HCT116 (cell line): ENCODE results near the gene OR6X1. TPM values are rescaled to one million over a fixed set of nuclear protein-coding genes. Genes with fewer than 3 reads are reported as not detected.
"Not testable (repeated sequence)": the region's sequence is repeated elsewhere in the genome, so short reads cannot be mapped to it uniquely, and the experiment has no call there.

Experiments used
- ATAC-seq: fragments of 200-7000 bp; cut with Tn5 transposase; 2 replicates; pipeline ENCODE4 v1.9.1; 2020; ENCODE audit warnings: mild to moderate bottlenecking, moderate library complexity
- BruUV-seq: library from RNA; stranded (reverse); fragments of 400-500 nt; replicated peaks from 2 replicates; lab custom pipeline; 2021; lab: Mats Ljungman, UMichigan
- CTCF ChIA-PET: fragments of 300-600 bp; sonication (Branson Sonifier 250); formaldehyde crosslinking; loops from one replicate; lab custom pipeline; 2021; ENCODE audit warnings: antibody characterized with exemption; lab: Charles Lee
- POLR2A ChIA-PET: fragments of 300-600, 350-600 bp; sonication (Branson Sonifier 250); formaldehyde crosslinking; loops from one replicate; lab custom pipeline; 2021; ENCODE audit warnings: antibody characterized with exemption; lab: Charles Lee
- RAD21 ChIA-PET, 2 experiments: fragments of 300-600 bp; sonication (Branson Sonifier 250); formaldehyde crosslinking; loops; one replicate each; lab custom pipeline; 2023; ENCODE audit warnings: low total read pairs in 2 of 2; ENCODE audit not compliant: uncharacterized antibody in 2 of 2, unreplicated experiment in 2 of 2, low non-redundant PET in 1 of 2; lab: Charles Lee
- DNase-seq: peaks from one replicate; pipeline ENCODE4 v3.0.0-alpha.2; 2010; ENCODE audit warnings: low read depth, low spot score
- H2AFZ ChIP-seq: fragments of 200-600 bp; shearing (Covaris generic), sonication (generic); 2 replicates; pipeline ENCODE4 v1.6.1; 2017; ENCODE audit warnings: low read depth, mixed run types, mixed read lengths, antibody characterized with exemption, low read length; ENCODE audit not compliant: poor library complexity, severe bottlenecking
- H3K27ac ChIP-seq: 2 replicates; pipeline ENCODE4 v1.5.1; 2012; ENCODE audit warnings: low read depth, low read length
- H3K27me3 ChIP-seq: fragments of 200-600 bp; sonication (generic); 2 replicates; pipeline ENCODE4 v1.6.1; 2016; ENCODE audit warnings: mixed run types, low read length, mixed read lengths; ENCODE audit not compliant: insufficient read depth
- H3K36me3 ChIP-seq, 2 experiments: fragments of 200-500 bp in 1 of 2; fragments of 200-600 bp in 1 of 2; sonication (Bioruptor generic) in 1 of 2; sonication (generic) in 1 of 2; 2 replicates each; pipeline versions ENCODE4 v1.5.1 to v1.6.1; 2014 to 2016; ENCODE audit warnings: low read length in 2 of 2, inconsistent platforms in 1 of 2, mixed read lengths in 1 of 2, mixed run types in 1 of 2; ENCODE audit not compliant: insufficient read depth in 2 of 2, control insufficient read depth in 1 of 2
- H3K4me1 ChIP-seq, 2 experiments: fragments of 200-600 bp in 1 of 2; sonication (generic) in 1 of 2; 2 replicates each; pipeline versions ENCODE4 v1.5.1 to v1.6.1; 2012 to 2017; ENCODE audit warnings: low read length in 2 of 2, inconsistent platforms in 1 of 2, mild to moderate bottlenecking in 1 of 2, mixed read lengths in 1 of 2, mixed run types in 1 of 2, moderate library complexity in 1 of 2; ENCODE audit not compliant: insufficient read depth in 2 of 2, control insufficient read depth in 1 of 2
- H3K4me2 ChIP-seq: fragments of 200-600 bp; sonication (generic); 2 replicates; pipeline ENCODE4 v1.6.1; 2017; ENCODE audit warnings: mixed run types, low read length, mixed read lengths
- H3K4me3 ChIP-seq, 2 experiments: fragments of 200-600 bp in 1 of 2; sonication (generic) in 1 of 2; replicated peaks in 1 of 2; 2 replicates each; pipeline ENCODE4 v1.5.1; 2011 to 2016; ENCODE audit warnings: low read length in 2 of 2, control low read depth in 1 of 2, low read depth in 1 of 2, mild to moderate bottlenecking in 1 of 2, mixed read lengths in 1 of 2, mixed run types in 1 of 2
- H3K79me2 ChIP-seq: fragments of 200-600 bp; sonication (generic); 2 replicates; pipeline ENCODE4 v1.6.1; 2017; ENCODE audit warnings: mild to moderate bottlenecking, mixed run types, low read length, moderate library complexity, mixed read lengths; ENCODE audit not compliant: insufficient read depth
- H3K9ac ChIP-seq: fragments of 200-600 bp; sonication (generic); 2 replicates; pipeline ENCODE4 v1.6.1; 2016; ENCODE audit warnings: low read length, mixed read lengths
- H3K9me2 ChIP-seq: fragments of 200-600 bp; sonication (generic), shearing (Covaris generic); 2 replicates; pipeline ENCODE4 v1.6.1; 2017; ENCODE audit warnings: mixed run types, mild to moderate bottlenecking, moderate library complexity; ENCODE audit not compliant: insufficient read depth
- H3K9me3 ChIP-seq, 2 experiments: fragments of 200-500 bp in 1 of 2; fragments of 200-600 bp in 1 of 2; sonication (Bioruptor generic) in 1 of 2; sonication (generic) in 1 of 2; 2 replicates each; pipeline ENCODE4 v1.6.1; 2014 to 2017; ENCODE audit warnings: low read length in 2 of 2, mixed read lengths in 2 of 2, inconsistent platforms in 1 of 2, low read depth in 1 of 2, mild to moderate bottlenecking in 1 of 2, mixed run types in 1 of 2, moderate library complexity in 1 of 2; ENCODE audit not compliant: control insufficient read depth in 1 of 2, insufficient read depth in 1 of 2
- H4K20me1 ChIP-seq: fragments of 200-600 bp; sonication (generic), shearing (Covaris generic); 2 replicates; pipeline ENCODE4 v1.6.1; 2017; ENCODE audit warnings: mixed run types, mild to moderate bottlenecking, moderate library complexity; ENCODE audit not compliant: insufficient read depth
- ATF3 ChIP-seq: IDR thresholded peaks from 2 replicates; pipeline ENCODE4 v1.6.1; 2012
- CBX3 ChIP-seq: IDR thresholded peaks from 2 replicates; pipeline ENCODE4 v1.6.1; 2012; ENCODE audit warnings: low read depth
- CTCF ChIP-seq, 3 experiments: fragments of 200-600 bp in 1 of 3; sonication (generic) in 1 of 3; IDR thresholded peaks in 2 of 3; conservative IDR thresholded peaks in 1 of 3; 2 replicates each; pipeline ENCODE4 v1.5.1; 2012 to 2017; ENCODE audit warnings: low read depth in 2 of 3, low read length in 2 of 3, antibody characterized with exemption in 1 of 3, borderline replicate concordance in 1 of 3, control low read depth in 1 of 3, mild to moderate bottlenecking in 1 of 3, mixed read lengths in 1 of 3, mixed run types in 1 of 3, moderate library complexity in 1 of 3; ENCODE audit not compliant: insufficient read depth in 1 of 3
- ELF1 ChIP-seq: IDR thresholded peaks from 2 replicates; pipeline ENCODE4 v1.6.1; 2012; ENCODE audit warnings: low read depth, borderline replicate concordance
- EZH2phosphoT487 ChIP-seq: fragments of 200-600 bp; IDR thresholded peaks from 2 replicates; pipeline ENCODE4 v1.6.1; 2018; ENCODE audit warnings: antibody characterized with exemption, borderline replicate concordance
- FOSL1 ChIP-seq: IDR thresholded peaks from 2 replicates; pipeline ENCODE4 v1.6.1; 2012; ENCODE audit warnings: low read depth
- JUND ChIP-seq: IDR thresholded peaks from 2 replicates; pipeline ENCODE4 v1.6.1; 2012
- MAX ChIP-seq: IDR thresholded peaks from 2 replicates; pipeline ENCODE4 v1.6.1; 2012
- POLR2A ChIP-seq: IDR thresholded peaks from 2 replicates; pipeline ENCODE4 v1.7.0; 2011; ENCODE audit warnings: borderline replicate concordance; ENCODE audit not compliant: insufficient read depth, insufficient read length; ENCODE audit errors: extremely low read depth
- POLR2AphosphoS5 ChIP-seq: IDR thresholded peaks from 2 replicates; pipeline ENCODE4 v1.6.1; 2011; ENCODE audit warnings: mild to moderate bottlenecking, low read depth, low read length, moderate library complexity
- SIN3A ChIP-seq: IDR thresholded peaks from 2 replicates; pipeline ENCODE4 v1.6.1; 2012; ENCODE audit warnings: low read depth
- SP1 ChIP-seq: IDR thresholded peaks from 2 replicates; pipeline ENCODE4 v1.6.1; 2012; ENCODE audit warnings: low read depth
- YY1 ChIP-seq: IDR thresholded peaks from 2 replicates; pipeline ENCODE4 v1.6.1; 2011; ENCODE audit warnings: low read length, low read depth, moderate library complexity, mild to moderate bottlenecking; ENCODE audit not compliant: insufficient replicate concordance; ENCODE audit errors: extremely low read depth
- ZBTB33 ChIP-seq: IDR thresholded peaks from 2 replicates; pipeline ENCODE4 v1.6.1; 2011; ENCODE audit warnings: mild to moderate bottlenecking, low read length, moderate library complexity; ENCODE audit not compliant: insufficient replicate concordance; ENCODE audit errors: extremely low read depth
- ZFX ChIP-seq: fragments of 450-650 bp; IDR thresholded peaks from 2 replicates; pipeline ENCODE4 v1.6.1; 2017
- intact Hi-C: fragments of 100-400 bp; cut with micrococcal nuclease; formaldehyde crosslinking; loops from 2 replicates; pipeline ENCODE4 v1.10.0; 2022
- total RNA-seq: library from RNA; stranded (reverse); gene quantifications from one replicate; pipeline ENCODE4 v1.2.1, GENCODE V29; 2021; ENCODE audit not compliant: unreplicated experiment

OR6X1 gene
- total RNA-seq, 1 experiment from 2014 or later = not detected

GRCh38 chr11:123751781-123752180 is 2.5 kb downstream of the OR6X1 start:
- no peak overlapping the region for H3K27ac ChIP-seq
- no peak for ATAC-seq
- no peak overlapping the region for H3K4me2 ChIP-seq
- ChIA-PET POLR2A (no interaction called here), RAD21 (no interaction called here)
- no peaks in the 10 kb centered on the region for H3K9me3 ChIP-seq
- no peak overlapping the region for H3K4me3 ChIP-seq
- no peaks in the 10 kb centered on the region for H3K4me1 ChIP-seq
- H3K79me2 ChIP-seq = no peaks in the 10 kb centered on the region
- H2AFZ ChIP-seq = no peak overlapping the region
- no peak for DNase-seq
- no peaks in the 10 kb centered on the region for H3K9me2 ChIP-seq
- H4K20me1 ChIP-seq = no peaks in the 10 kb centered on the region
- H3K27me3 ChIP-seq = peaks cover 54% of the 10 kb centered on the region
- TF ChIP-seq ZBTB33 = no peak
- TF ChIP-seq EZH2phosphoT487 = no peak
- TF ChIP-seq ATF3 = no peak
- TF ChIP-seq POLR2AphosphoS5 = no peak
- no peak for TF ChIP-seq SP1
- TF ChIP-seq CTCF (IDR thresholded peaks at IDR 0.05 in 2 of 3, conservative IDR thresholded peaks at IDR 0.05 in 1 of 3; ENCODE audit: borderline replicate concordance in 1 of 3, insufficient read depth in 1 of 3, low read depth in 2 of 3, low read length in 2 of 3) = no peak
- TF ChIP-seq CBX3 = no peak
- TF ChIP-seq MAX = no peak
- TF ChIP-seq JUND = no peak
- TF ChIP-seq POLR2A = no peak
- no peak for TF ChIP-seq SIN3A
- TF ChIP-seq FOSL1 = no peak
- no peak for TF ChIP-seq ZFX
- TF ChIP-seq ELF1 = no peak
- no peak for TF ChIP-seq YY1
- TF ChIP-seq, all 23 proteins: peak for 0
- Histone ChIP-seq H3K9ac (no peak overlapping the region), H3K36me3 (no peaks in the 10 kb centered on the region)
- no TSS peak for BruUV-seq
- intact Hi-C loops = no loop called here
- CTCF ChIA-PET = no interaction called here

GRCh38 chr11:123748349-123748748 is 6.0 kb downstream of the OR6X1 start:
- H2AFZ ChIP-seq, POLR2A ChIA-PET, ATAC-seq, H3K4me3 ChIP-seq, intact Hi-C loops, H3K4me2 ChIP-seq, H4K20me1 ChIP-seq, CTCF ChIA-PET, H3K4me1 ChIP-seq, H3K9me3 ChIP-seq, H3K79me2 ChIP-seq, RAD21 ChIA-PET, DNase-seq, H3K36me3 ChIP-seq, H3K27ac ChIP-seq, H3K9ac ChIP-seq, H3K9me2 ChIP-seq, BruUV-seq: not testable (repeated sequence)
- H3K27me3 ChIP-seq = peaks cover 46% of the 10 kb centered on the region
